ENCODE data around the gene DUT. TPM values are rescaled to one million over a fixed set of nuclear protein-coding genes. Genes with fewer than 3 reads are reported as not detected.

The DUT gene
- total RNA-seq, 1 donor from 2014 or later: 84.7 TPM

- DNase-seq (ENCODE audit: low spot score): no peak
Measured at GRCh38 chr15:48330105-48330785, 984 bp upstream of the DUT start.

- DNase-seq (ENCODE audit: low spot score): peak; percentile 78
Measured at GRCh38 chr15:48331796-48332641, 790 bp downstream of the DUT start.

- DNase-seq (ENCODE audit: low spot score): no peak
Measured at GRCh38 chr15:48332642-48333034, 1.4 kb downstream of the DUT start.

- no peak for DNase-seq (ENCODE audit: low spot score)
Measured at GRCh38 chr15:48333540-48333939, 2.3 kb downstream of the DUT start.

- DNase-seq (ENCODE audit: low spot score): no peak
Measured at GRCh38 chr15:48334260-48334659, 3.0 kb downstream of the DUT start.

GRCh38 chr15:48336940-48337339 lies 5.7 kb downstream of the DUT start:
- DNase-seq (ENCODE audit: low spot score): no peak

GRCh38 chr15:48337607-48338006 lies 6.4 kb downstream of the DUT start:
- no peak for DNase-seq (ENCODE audit: low spot score)

GRCh38 chr15:48340111-48340510 lies 8.9 kb downstream of the DUT start:
- DNase-seq (ENCODE audit: low spot score): no peak

GRCh38 chr15:48343865-48344264 lies 12.6 kb downstream of the DUT start:
- DNase-seq (ENCODE audit: low spot score): no peak

GRCh38 chr15:48345516-48345915 lies 14.3 kb downstream of the DUT start:
- DNase-seq (ENCODE audit: low spot score): no peak

GRCh38 chr15:48352474-48353072 lies 21.3 kb downstream of the DUT start:
- DNase-seq (ENCODE audit: low spot score): peak; percentile 51

GRCh38 chr15:48354694-48355303 lies 23.6 kb downstream of the DUT start:
- no peak for DNase-seq (ENCODE audit: low spot score)

- no peak for DNase-seq (ENCODE audit: low spot score)
Measured at GRCh38 chr15:48355377-48355776, 24.1 kb downstream of the DUT start.

GRCh38 chr15:48358229-48359152 lies 27.3 kb downstream of the DUT start:
- DNase-seq (ENCODE audit: low spot score): no peak

GRCh38 chr15:48360841-48361240 lies 29.6 kb downstream of the DUT start:
- DNase-seq (ENCODE audit: low spot score): no peak

GRCh38 chr15:48361685-48362084 lies 30.5 kb downstream of the DUT start:
- no peak for DNase-seq (ENCODE audit: low spot score)

- DNase-seq (ENCODE audit: low spot score): no peak
Measured at GRCh38 chr15:48363474-48363873, 32.2 kb downstream of the DUT start.

GRCh38 chr15:48365575-48365974 lies 34.3 kb downstream of the DUT start:
- no peak for DNase-seq (ENCODE audit: low spot score)

GRCh38 chr15:48366584-48367312 lies 35.5 kb downstream of the DUT start:
- no peak for DNase-seq (ENCODE audit: low spot score)

- no peak for DNase-seq (ENCODE audit: low spot score)
Measured at GRCh38 chr15:48367483-48367882, 36.3 kb downstream of the DUT start.

- DNase-seq (ENCODE audit: low spot score): no peak
Measured at GRCh38 chr15:48370460-48370859, 39.2 kb downstream of the DUT start.

Measured in ureter (tissue), 1 donor.